ENCODE results near the gene GCK.
"Not testable (repeated sequence)": the region's sequence is repeated elsewhere in the genome, so short reads cannot be mapped to it uniquely, and the experiment has no call there.

GCK gene

GRCh38 chr7:44177570-44178131 lies 11.6 kb downstream of the GCK start:
- DNase-seq (ENCODE audit: low read depth) = peak; percentile 52

GRCh38 chr7:44176486-44176885 lies 12.8 kb downstream of the GCK start:
- no peak for DNase-seq (ENCODE audit: low read depth)

GRCh38 chr7:44175730-44176129 lies 13.5 kb downstream of the GCK start:
- DNase-seq (ENCODE audit: low read depth) = no peak

- not testable (repeated sequence) for DNase-seq (ENCODE audit: low read depth)
Measured at GRCh38 chr7:44174694-44174948, 14.6 kb downstream of the GCK start.

- DNase-seq (ENCODE audit: low read depth) = no peak
Measured at GRCh38 chr7:44173911-44174693, 15.1 kb downstream of the GCK start.

GRCh38 chr7:44172803-44173424 lies 16.3 kb downstream of the GCK start:
- DNase-seq (ENCODE audit: low read depth) = no peak

- no peak for DNase-seq (ENCODE audit: low read depth)
Measured at GRCh38 chr7:44172352-44172751, 16.9 kb downstream of the GCK start.

GRCh38 chr7:44171901-44172300 lies 17.3 kb downstream of the GCK start:
- DNase-seq (ENCODE audit: low read depth) = not testable (repeated sequence)

- no peak for DNase-seq (ENCODE audit: low read depth)
Measured at GRCh38 chr7:44167920-44168319, 21.3 kb downstream of the GCK start.

- peak; percentile 90 for DNase-seq (ENCODE audit: low read depth)
Measured at GRCh38 chr7:44163591-44163990, 25.6 kb downstream of the GCK start.

- DNase-seq (ENCODE audit: low read depth) = peak; percentile 21
Measured at GRCh38 chr7:44162785-44163395, 26.3 kb downstream of the GCK start.

- DNase-seq (ENCODE audit: low read depth) = no peak
Measured at GRCh38 chr7:44162179-44162578, 27.1 kb downstream of the GCK start.

GRCh38 chr7:44161371-44161770 lies 27.9 kb downstream of the GCK start:
- no peak for DNase-seq (ENCODE audit: low read depth)

GRCh38 chr7:44159824-44160630 lies 29.2 kb downstream of the GCK start:
- DNase-seq (ENCODE audit: low read depth) = no peak

- DNase-seq (ENCODE audit: low read depth) = no peak
Measured at GRCh38 chr7:44158873-44159631, 30.2 kb downstream of the GCK start.

GRCh38 chr7:44158096-44158872 lies 31.0 kb downstream of the GCK start:
- no peak for DNase-seq (ENCODE audit: low read depth)

- DNase-seq (ENCODE audit: low read depth) = no peak
Measured at GRCh38 chr7:44157116-44158080, 31.8 kb downstream of the GCK start.

GRCh38 chr7:44156453-44157010 lies 32.7 kb downstream of the GCK start:
- no peak for DNase-seq (ENCODE audit: low read depth)

Measured in ELR (cell line).